Measurements from ENCODE around the gene SYNJ2. TPM values are rescaled to one million over a fixed set of nuclear protein-coding genes. Genes with fewer than 3 reads are reported as not detected.
A peak's percentile ranks its signal among the peaks of the same experiment; 100 is the strongest.

The SYNJ2 gene
- total and polyA plus RNA-seq, 11 donors = 7.5 to 27.0 (median 18.2) TPM

GRCh38 chr6:158061709-158062461 is 80.2 kb downstream of the SYNJ2 start:
- WGBS, 4 donors = 96 to 98% (median 96%) methylated on average over 29 of the region's 29 CpGs
- Histone ChIP-seq H3K36me3 (peaks cover 0 to 51% (median 34%) of the 10 kb centered on the region in 9 donors), H3K9me3 (peaks cover 0 to 11% (median 0%) of the 10 kb centered on the region in 12 donors), H3K27me3 (no peaks in the 10 kb centered on the region), H3K27ac (peak overlapping the region in 9 of 12 donors; percentile 68 to 94 (median 83)), H3K4me3 (no peak overlapping the region), H3K4me1 (peaks cover 12 to 46% (median 24%) of the 10 kb centered on the region in 12 donors)
- TF ChIP-seq POLR2A (IDR thresholded peaks at IDR 0.05) = no peak
- no peak for TF ChIP-seq CTCF (IDR thresholded peaks at IDR 0.05)
- peak in 1 of 5 donors; percentile 52 for DNase-seq
- intact Hi-C loops (cut with DNase I) = loop anchor here in 3 of 10 donors (5.0 to 10.0 kb wide), 3 partner anchors 80 to 747 kb away; partner anchors contain the start of gene SYNJ2 (in 1 of the 3)
- ATAC-seq = no peak

- Histone ChIP-seq H3K27me3 (no peaks in the 10 kb centered on the region), H3K36me3 (peaks cover 0 to 66% (median 41%) of the 10 kb centered on the region in 9 donors), H3K4me1 (peaks cover 12 to 37% (median 24%) of the 10 kb centered on the region in 12 donors), H3K4me3 (no peak overlapping the region), H3K9me3 (peaks cover 0 to 11% (median 0%) of the 10 kb centered on the region in 12 donors), H3K27ac (no peak overlapping the region)
- ATAC-seq (no peak), DNase-seq (no peak)
- intact Hi-C loops (cut with DNase I) = loop anchor here in 3 of 10 donors (5.0 to 10.0 kb wide), 3 partner anchors 81 to 749 kb away; partner anchors contain the start of gene SYNJ2 (in 1 of the 3)
- 96 to 98% (median 97%) methylated on average over 11 of the region's 11 CpGs for WGBS, 4 donors
- TF ChIP-seq POLR2A (IDR thresholded peaks at IDR 0.05) (no peak), CTCF (IDR thresholded peaks at IDR 0.05) (no peak)
Measured at GRCh38 chr6:158063736-158064135, 82.1 kb downstream of the SYNJ2 start.

- ATAC-seq = no peak
Measured at GRCh38 chr6:158064725-158065251, 83.1 kb downstream of the SYNJ2 start.

GRCh38 chr6:158066136-158066781 is 84.6 kb downstream of the SYNJ2 start:
- peaks cover 0 to 11% (median 0%) of the 10 kb centered on the region in 12 donors for H3K9me3 ChIP-seq
- no peak for TF ChIP-seq CTCF (IDR thresholded peaks at IDR 0.05)
- no peak for TF ChIP-seq POLR2A (IDR thresholded peaks at IDR 0.05)
- H3K27ac ChIP-seq = no peak overlapping the region
- DNase-seq (no peak), ATAC-seq (no peak)
- H3K36me3 ChIP-seq = peaks cover 0 to 83% (median 52%) of the 10 kb centered on the region in 9 donors
- no peak overlapping the region for H3K4me3 ChIP-seq
- 94 to 97% (median 94%) methylated on average over 23 of the region's 23 CpGs for WGBS, 4 donors
- intact Hi-C loops (cut with DNase I) = loop anchor here in 3 of 10 donors (5.0 to 10.0 kb wide), 4 partner anchors 39 to 751 kb away; no protein-coding TSS in a partner anchor
- H3K27me3 ChIP-seq = no peaks in the 10 kb centered on the region
- peaks cover 0 to 26% (median 9%) of the 10 kb centered on the region in 12 donors for H3K4me1 ChIP-seq

More at GRCh38 chr6:158064725-158065251, 83.1 kb downstream of the SYNJ2 start:
- DNase-seq = no peak
- Histone ChIP-seq H3K9me3 (peaks cover 0 to 11% (median 0%) of the 10 kb centered on the region in 12 donors), H3K4me1 (peaks cover 11 to 32% (median 20%) of the 10 kb centered on the region in 12 donors), H3K36me3 (peaks cover 0 to 75% (median 47%) of the 10 kb centered on the region in 9 donors), H3K4me3 (no peak overlapping the region), H3K27ac (no peak overlapping the region), H3K27me3 (no peaks in the 10 kb centered on the region)
- WGBS, 4 donors = 88 to 96% (median 92%) methylated on average over 22 to 24 of the region's 24 CpGs
- no peak for TF ChIP-seq POLR2A (IDR thresholded peaks at IDR 0.05)
- intact Hi-C loops (cut with DNase I) = loop anchor here in 4 of 10 donors (5.0 to 10.0 kb wide), 5 partner anchors 37 to 750 kb away; partner anchors contain the start of gene SYNJ2 (in 1 of the 4)

Measured in heart left ventricle (tissue), 16 donors.